ENCODE data around the gene SMPD1. TPM values are rescaled to one million over a fixed set of nuclear protein-coding genes. Genes with fewer than 3 reads are reported as not detected.

Gene SMPD1
- total RNA-seq, 1 donor, result 75.6 TPM

- Histone ChIP-seq H3K4me3 (ENCODE audit: insufficient read depth, low read length) (no peak overlapping the region), H3K4me1 (ENCODE audit: insufficient read depth, low read length) (no peaks in the 10 kb centered on the region), H3K36me3 (ENCODE audit: insufficient read depth, low read length) (peaks cover 9% of the 10 kb centered on the region), H4K20me1 (ENCODE audit: insufficient read depth, low read length) (peaks cover 36% of the 10 kb centered on the region), H2AFZ (ENCODE audit: low read length) (no peak overlapping the region), H3K9me3 (ENCODE audit: low read depth, low read length) (no peaks in the 10 kb centered on the region), H3K4me2 (ENCODE audit: insufficient read depth, low read length) (no peak overlapping the region), H3K79me2 (ENCODE audit: insufficient read depth, low read length) (peaks cover 16% of the 10 kb centered on the region), H3K27ac (ENCODE audit: low read depth, low read length) (no peak overlapping the region), H3K27me3 (ENCODE audit: insufficient read depth, low read length) (no peaks in the 10 kb centered on the region)
- no peak for TF ChIP-seq CTCF (IDR thresholded peaks at IDR 0.05; ENCODE audit: extremely low read depth, low read depth, low read length)
- DNase-seq (ENCODE audit: insufficient read length, low spot score, missing footprints), result no peak
Observed at GRCh38 chr11:6410695-6411430, 20.6 kb downstream of the SMPD1 start.

- Histone ChIP-seq H3K4me1 (ENCODE audit: insufficient read depth, low read length) (no peaks in the 10 kb centered on the region), H3K36me3 (ENCODE audit: insufficient read depth, low read length) (peaks cover 9% of the 10 kb centered on the region), H3K79me2 (ENCODE audit: insufficient read depth, low read length) (peaks cover 16% of the 10 kb centered on the region), H3K4me2 (ENCODE audit: insufficient read depth, low read length) (no peak overlapping the region), H3K27me3 (ENCODE audit: insufficient read depth, low read length) (no peaks in the 10 kb centered on the region), H3K27ac (ENCODE audit: low read depth, low read length) (no peak overlapping the region), H3K4me3 (ENCODE audit: insufficient read depth, low read length) (no peak overlapping the region), H2AFZ (ENCODE audit: low read length) (no peak overlapping the region), H3K9me3 (ENCODE audit: low read depth, low read length) (no peaks in the 10 kb centered on the region), H4K20me1 (ENCODE audit: insufficient read depth, low read length) (peaks cover 38% of the 10 kb centered on the region)
- no peak for TF ChIP-seq CTCF (IDR thresholded peaks at IDR 0.05; ENCODE audit: extremely low read depth, low read depth, low read length)
- DNase-seq (ENCODE audit: insufficient read length, low spot score, missing footprints), result no peak
Observed at GRCh38 chr11:6411594-6412031, 21.3 kb downstream of the SMPD1 start.

GRCh38 chr11:6413791-6414201 lies 23.5 kb downstream of the SMPD1 start:
- no peak overlapping the region for H3K4me2 ChIP-seq (ENCODE audit: insufficient read depth, low read length)
- no peaks in the 10 kb centered on the region for H3K27me3 ChIP-seq (ENCODE audit: insufficient read depth, low read length)
- peaks cover 40% of the 10 kb centered on the region for H4K20me1 ChIP-seq (ENCODE audit: insufficient read depth, low read length)
- H3K79me2 ChIP-seq (ENCODE audit: insufficient read depth, low read length), result peaks cover 22% of the 10 kb centered on the region
- peaks cover 9% of the 10 kb centered on the region for H3K36me3 ChIP-seq (ENCODE audit: insufficient read depth, low read length)
- H3K4me3 ChIP-seq (ENCODE audit: insufficient read depth, low read length), result no peak overlapping the region
- H2AFZ ChIP-seq (ENCODE audit: low read length), result no peak overlapping the region
- H3K27ac ChIP-seq (ENCODE audit: low read depth, low read length), result no peak overlapping the region
- peaks cover 3% of the 10 kb centered on the region for H3K4me1 ChIP-seq (ENCODE audit: insufficient read depth, low read length)
- no peak for DNase-seq (ENCODE audit: insufficient read length, low spot score, missing footprints)
- no peaks in the 10 kb centered on the region for H3K9me3 ChIP-seq (ENCODE audit: low read depth, low read length)
- no peak for TF ChIP-seq CTCF (IDR thresholded peaks at IDR 0.05; ENCODE audit: extremely low read depth, low read depth, low read length)

GRCh38 chr11:6414874-6415328 lies 24.6 kb downstream of the SMPD1 start:
- peaks cover 22% of the 10 kb centered on the region for H3K79me2 ChIP-seq (ENCODE audit: insufficient read depth, low read length)
- H3K4me1 ChIP-seq (ENCODE audit: insufficient read depth, low read length), result peaks cover 8% of the 10 kb centered on the region
- no peak overlapping the region for H3K4me3 ChIP-seq (ENCODE audit: insufficient read depth, low read length)
- no peak overlapping the region for H2AFZ ChIP-seq (ENCODE audit: low read length)
- no peak overlapping the region for H3K27ac ChIP-seq (ENCODE audit: low read depth, low read length)
- peaks cover 4% of the 10 kb centered on the region for H3K36me3 ChIP-seq (ENCODE audit: insufficient read depth, low read length)
- no peak for DNase-seq (ENCODE audit: insufficient read length, low spot score, missing footprints)
- no peak for TF ChIP-seq CTCF (IDR thresholded peaks at IDR 0.05; ENCODE audit: extremely low read depth, low read depth, low read length)
- no peaks in the 10 kb centered on the region for H3K27me3 ChIP-seq (ENCODE audit: insufficient read depth, low read length)
- H4K20me1 ChIP-seq (ENCODE audit: insufficient read depth, low read length), result peaks cover 40% of the 10 kb centered on the region
- no peaks in the 10 kb centered on the region for H3K9me3 ChIP-seq (ENCODE audit: low read depth, low read length)
- no peak overlapping the region for H3K4me2 ChIP-seq (ENCODE audit: insufficient read depth, low read length)

Measured in osteoblast (primary cell).